Measurements from ENCODE around the gene SPAM1. TPM values are rescaled to one million over a fixed set of nuclear protein-coding genes. Genes with fewer than 3 reads are reported as not detected.

SPAM1 gene
- total and polyA plus RNA-seq, 2 experiments from 2014 or later = not detected

GRCh38 chr7:123881300-123881699, 43.7 kb upstream of the SPAM1 start:
- Histone ChIP-seq H3K4me3 (no peak overlapping the region), H3K27me3 (ENCODE audit: insufficient read depth) (no peaks in the 10 kb centered on the region), H3K79me2 (replicated peaks; ENCODE audit: insufficient read depth) (no peaks in the 10 kb centered on the region), H4K20me1 (replicated peaks; ENCODE audit: insufficient read depth) (no peaks in the 10 kb centered on the region), H3K36me3 (ENCODE audit: insufficient read depth) (no peaks in the 10 kb centered on the region), H3K4me1 (ENCODE audit: insufficient read depth) (no peaks in the 10 kb centered on the region), H2AFZ (no peak overlapping the region), H3K9me2 (ENCODE audit: insufficient read depth) (no peaks in the 10 kb centered on the region), H3K4me2 (no peak overlapping the region), H3K27ac (ENCODE audit: low read depth) (no peak overlapping the region), H3F3A (replicated peaks; ENCODE audit: low read depth) (no peaks in the 10 kb centered on the region)
- H3K9me3 Mint-ChIP-seq = no peaks in the 10 kb centered on the region
- no peaks in the 10 kb centered on the region for H3K27me3 Mint-ChIP-seq (ENCODE audit: insufficient read depth, low read depth, poor library complexity)
- DNase-seq (ENCODE audit: low spot score) = no peak
- no peaks in the 10 kb centered on the region for H3K4me1 Mint-ChIP-seq
- no peak for ATAC-seq
- no peak overlapping the region for H3K27ac Mint-ChIP-seq
- TF ChIP-seq REST (IDR thresholded peaks at IDR 0.05; ENCODE audit: unreplicated experiment) (no peak), ZNF114 (CRISPR knock-in tag; IDR thresholded peaks at IDR 0.05) (no peak), EZH2phosphoT487 (IDR thresholded peaks at IDR 0.05; ENCODE audit: unreplicated experiment) (no peak), STAT1 (IDR thresholded peaks at IDR 0.05; ENCODE audit: unreplicated experiment) (no peak), CTCF (conservative IDR thresholded peaks at IDR 0.05; ENCODE audit: low read depth in 2 of 2) (no peak), EZH2 (IDR thresholded peaks at IDR 0.05; ENCODE audit: low read depth, unreplicated experiment) (no peak), JUNB (IDR thresholded peaks at IDR 0.05; ENCODE audit: unreplicated experiment) (no peak), ETS1 (IDR thresholded peaks at IDR 0.05) (no peak), ZNF462 (CRISPR knock-in tag; IDR thresholded peaks at IDR 0.05) (no peak), POLR2AphosphoS5 (IDR thresholded peaks at IDR 0.05; ENCODE audit: low read depth) (no peak), NANOG (IDR thresholded peaks at IDR 0.05; ENCODE audit: borderline replicate concordance) (no peak), ZNF331 (CRISPR knock-in tag; IDR thresholded peaks at IDR 0.05; ENCODE audit: low read depth) (no peak)
- no peaks in the 10 kb centered on the region for H3K36me3 Mint-ChIP-seq (ENCODE audit: low read depth)
- H3K4me3 Mint-ChIP-seq = no peak overlapping the region
